Fibroblast of pulmonary artery (primary cell): Measurements from ENCODE around the gene GPR153.

Experiments
- DNase-seq: peaks from one replicate; pipeline ENCODE4 v3.0.0-alpha.2; 2010; ENCODE audit warnings: low read depth
- H3K4me3 ChIP-seq: replicated peaks from 2 replicates; pipeline ENCODE4 v1.5.1; 2011; ENCODE audit warnings: low read depth, mild to moderate bottlenecking, control low read depth, low read length, moderate library complexity
- CTCF ChIP-seq: IDR thresholded peaks from 2 replicates; pipeline ENCODE4 v1.5.1; 2011; ENCODE audit warnings: mild to moderate bottlenecking, control low read depth, low read length, inconsistent platforms; ENCODE audit errors: missing control alignments

The GPR153 gene

GRCh38 chr1:6279613-6280383 is 18.9 kb upstream of the GPR153 start:
- no peak for DNase-seq
- H3K4me3 ChIP-seq: no peak overlapping the region
- no peak for TF ChIP-seq CTCF

GRCh38 chr1:6279066-6279465 is 18.2 kb upstream of the GPR153 start:
- H3K4me3 ChIP-seq: no peak overlapping the region
- no peak for DNase-seq
- no peak for TF ChIP-seq CTCF

- DNase-seq: no peak
- TF ChIP-seq CTCF: no peak
- no peak overlapping the region for H3K4me3 ChIP-seq
Observed at GRCh38 chr1:6278263-6278662, 17.4 kb upstream of the GPR153 start.

GRCh38 chr1:6276811-6277555 is 16.1 kb upstream of the GPR153 start:
- H3K4me3 ChIP-seq: no peak overlapping the region
- DNase-seq: no peak
- no peak for TF ChIP-seq CTCF

- peak; percentile 79 for DNase-seq
- H3K4me3 ChIP-seq: no peak overlapping the region
- TF ChIP-seq CTCF: no peak
Observed at GRCh38 chr1:6275826-6276782, 15.2 kb upstream of the GPR153 start.

GRCh38 chr1:6274622-6275139 is 13.8 kb upstream of the GPR153 start:
- no peak for DNase-seq
- H3K4me3 ChIP-seq: no peak overlapping the region
- no peak for TF ChIP-seq CTCF
